H1 (cell line): ENCODE data around the gene OR10A2. TPM values are rescaled to one million over a fixed set of nuclear protein-coding genes. Genes with fewer than 3 reads are reported as not detected.
"Not testable (repeated sequence)": the region's sequence is repeated elsewhere in the genome, so short reads cannot be mapped to it uniquely, and the experiment has no call there.

Experiments
- CTCF ChIA-PET: fragments of 300-600 bp; sonication (Branson Sonifier 250); formaldehyde crosslinking; loops from one replicate; lab custom pipeline; 2021; ENCODE audit not compliant: partially characterized antibody; lab: Charles Lee
- POLR2A ChIA-PET: fragments of 300-600 bp; sonication (Branson Sonifier 250); formaldehyde crosslinking; loops from one replicate; lab custom pipeline; 2021; ENCODE audit warnings: inconsistent platforms; ENCODE audit not compliant: partially characterized antibody; lab: Charles Lee
- DNase-seq, 2 experiments: peaks; one replicate each; pipeline versions ENCODE4 v3.0.0 to v3.0.0-alpha.2; 2010 to 2022; ENCODE audit warnings: low spot score in 2 of 2, low read depth in 1 of 2, mixed read lengths in 1 of 2
- FAIRE-seq: peaks from 2 replicates; lab custom pipeline; 2011; peaks lifted over from hg19 to GRCh38; lab: Jason Lieb, UNC
- H2AFZ ChIP-seq: 2 replicates; pipeline ENCODE4 v1.8.1; 2012; ENCODE audit warnings: low read length, inconsistent platforms
- H2AK5ac ChIP-seq: 2 replicates; pipeline ENCODE4 v1.6.1; 2013; ENCODE audit warnings: low read depth, low read length
- H2BK120ac ChIP-seq: replicated peaks from 2 replicates; pipeline ENCODE3; 2013; ENCODE audit warnings: low read depth, low read length, inconsistent platforms
- H2BK12ac ChIP-seq: 2 replicates; pipeline ENCODE4 v1.6.1; 2013; ENCODE audit warnings: low read depth, low read length
- H2BK15ac ChIP-seq: 2 replicates; pipeline ENCODE4 v1.6.1; 2013; ENCODE audit warnings: low read length
- H2BK20ac ChIP-seq: 2 replicates; pipeline ENCODE4 v1.6.1; 2013; ENCODE audit warnings: low read length
- H2BK5ac ChIP-seq: 2 replicates; pipeline ENCODE4 v1.6.1; 2013; ENCODE audit warnings: low read depth, low read length
- H3K14ac ChIP-seq: 2 replicates; pipeline ENCODE4 v1.6.1; 2013; ENCODE audit warnings: inconsistent platforms; ENCODE audit not compliant: insufficient read length
- H3K18ac ChIP-seq: 2 replicates; pipeline ENCODE4 v1.6.1; 2013; ENCODE audit warnings: low read length; ENCODE audit errors: extremely low read depth
- H3K23ac ChIP-seq: 2 replicates; pipeline ENCODE4 v1.6.1; 2013; ENCODE audit warnings: inconsistent platforms; ENCODE audit not compliant: insufficient read length
- H3K23me2 ChIP-seq: 2 replicates; pipeline ENCODE4 v1.6.1; 2013; ENCODE audit warnings: low read depth, low read length
- H3K27ac ChIP-seq: 2 replicates; pipeline ENCODE4 v1.6.1; 2011; ENCODE audit warnings: low read depth, low read length, inconsistent platforms
- H3K27me3 ChIP-seq, 4 experiments: replicated peaks in 1 of 4; 1 replicate in 1 of 4; 2 replicates in 3 of 4; pipeline versions ENCODE4 v1.6.1 to v1.8.1; 2011 to 2013; ENCODE audit warnings: low read length in 3 of 4, mild to moderate bottlenecking in 3 of 4, inconsistent platforms in 2 of 4, mixed read lengths in 2 of 4, moderate library complexity in 1 of 4; ENCODE audit not compliant: control insufficient read depth in 3 of 4, insufficient read depth in 3 of 4; ENCODE audit errors: extremely low read depth in 1 of 4
- H3K36me3 ChIP-seq, 4 experiments: 2 replicates each; pipeline versions ENCODE4 v1.6.1 to v1.8.1; 2011 to 2013; ENCODE audit warnings: mild to moderate bottlenecking in 4 of 4, low read length in 3 of 4, moderate library complexity in 2 of 4, control low read depth in 1 of 4, inconsistent platforms in 1 of 4; ENCODE audit not compliant: insufficient read depth in 4 of 4, control insufficient read depth in 2 of 4
- H3K4ac ChIP-seq: replicated peaks from 2 replicates; pipeline ENCODE3; 2013; ENCODE audit warnings: low read length, low read depth, mixed read lengths, inconsistent platforms; ENCODE audit not compliant: insufficient read length
- H3K4me1 ChIP-seq, 4 experiments: replicated peaks in 1 of 4; 1 replicate in 1 of 4; 2 replicates in 3 of 4; pipeline versions ENCODE4 v1.6.1 to v1.8.1; 2011 to 2013; ENCODE audit warnings: low read length in 3 of 4, inconsistent platforms in 2 of 4, mixed read lengths in 1 of 4; ENCODE audit not compliant: insufficient read depth in 4 of 4, control insufficient read depth in 3 of 4
- H3K4me2 ChIP-seq, 2 experiments: 2 replicates each; pipeline versions ENCODE4 v1.6.1 to v1.8.1; 2011 to 2013; ENCODE audit warnings: low read depth in 2 of 2, low read length in 2 of 2, control low read depth in 1 of 2, inconsistent platforms in 1 of 2, mild to moderate bottlenecking in 1 of 2; ENCODE audit not compliant: insufficient read depth in 1 of 2
- H3K4me3 ChIP-seq, 4 experiments: fragments of 200-600, 300-600 bp in 1 of 4; sonication (generic), shearing (Covaris generic), sonication (Bioruptor Twin) in 1 of 4; 2 replicates each; pipeline versions ENCODE4 v1.5.1 to v1.8.1; 2011 to 2016; ENCODE audit warnings: low read length in 4 of 4, low read depth in 3 of 4, control low read depth in 2 of 4, inconsistent platforms in 2 of 4, mild to moderate bottlenecking in 2 of 4, mixed read lengths in 1 of 4, moderate library complexity in 1 of 4; ENCODE audit not compliant: insufficient read depth in 2 of 4; ENCODE audit errors: extremely low read depth in 1 of 4
- H3K56ac ChIP-seq: replicated peaks from 2 replicates; pipeline ENCODE3; 2013; ENCODE audit warnings: low read depth, mild to moderate bottlenecking, mixed read lengths, low read length, inconsistent platforms; ENCODE audit not compliant: insufficient read length
- H3K79me1 ChIP-seq: 2 replicates; pipeline ENCODE4 v1.6.1; 2013; ENCODE audit warnings: low read depth, low read length, control low read depth
- H3K79me2 ChIP-seq, 2 experiments: 2 replicates each; pipeline versions ENCODE4 v1.6.1 to v1.8.1; 2012 to 2013; ENCODE audit warnings: low read length in 2 of 2, mild to moderate bottlenecking in 2 of 2, inconsistent platforms in 1 of 2; ENCODE audit not compliant: insufficient read depth in 2 of 2, control insufficient read depth in 1 of 2
- H3K9ac ChIP-seq, 4 experiments: replicated peaks in 1 of 4; 1 replicate in 1 of 4; 2 replicates in 3 of 4; pipeline versions ENCODE4 v1.6.1 to v1.8.1; 2011 to 2013; ENCODE audit warnings: low read depth in 3 of 4, low read length in 3 of 4, control low read depth in 2 of 4, mild to moderate bottlenecking in 2 of 4, moderate library complexity in 2 of 4, inconsistent platforms in 1 of 4; ENCODE audit errors: extremely low read depth in 1 of 4
- H3K9me3 ChIP-seq, 2 experiments: 2 replicates each; pipeline versions ENCODE4 v1.6.1 to v1.8.1; 2012 to 2013; ENCODE audit warnings: mild to moderate bottlenecking in 2 of 2, moderate library complexity in 2 of 2, control low read depth in 1 of 2, inconsistent platforms in 1 of 2, low read depth in 1 of 2, low read length in 1 of 2, mixed read lengths in 1 of 2; ENCODE audit not compliant: insufficient read depth in 2 of 2
- H4K20me1 ChIP-seq, 2 experiments: replicated peaks in 1 of 2; 2 replicates each; pipeline versions ENCODE3 to v1.8.1; 2011 to 2013; ENCODE audit warnings: inconsistent platforms in 2 of 2, low read length in 2 of 2, mild to moderate bottlenecking in 1 of 2; ENCODE audit not compliant: insufficient read depth in 2 of 2, control insufficient read depth in 1 of 2
- H4K5ac ChIP-seq: 2 replicates; pipeline ENCODE4 v1.6.1; 2013; ENCODE audit warnings: low read length, low read depth, mixed read lengths, inconsistent platforms; ENCODE audit not compliant: insufficient read length
- H4K8ac ChIP-seq: 2 replicates; pipeline ENCODE4 v1.8.0; 2013; ENCODE audit warnings: mild to moderate bottlenecking, moderate library complexity, low read length, inconsistent platforms; ENCODE audit not compliant: insufficient read depth; ENCODE audit errors: extremely low read depth
- H4K91ac ChIP-seq: replicated peaks from 2 replicates; pipeline ENCODE3; 2013; ENCODE audit warnings: low read length, mixed read lengths, inconsistent platforms; ENCODE audit not compliant: insufficient read length
- WGBS, 2 experiments: shearing (Covaris generic) in 1 of 2; methylation state at CpG; one replicate each; pipeline versions ENCODE4 v1.1.6 to v1.1.7; 2013 to 2015; ENCODE audit warnings: low lambda C conversion rate in 2 of 2, mixed read lengths in 2 of 2, inconsistent platforms in 1 of 2, low coverage in 1 of 2, missing lambda C conversion rate in 1 of 2; ENCODE audit not compliant: insufficient replicate concordance in 2 of 2, insufficient coverage in 1 of 2, insufficient read length in 1 of 2; ENCODE audit errors: extremely low coverage in 1 of 2, missing lambda C conversion rate in 1 of 2; 5-methylcytosine and 5-hydroxymethylcytosine counted together
- polyA plus RNA-seq, 7 experiments: library from polyadenylated mRNA; depleted of rRNA in 3 of 7; stranded (reverse) in 5 of 7; unstranded in 2 of 7; fragments of >200 nt in 5 of 7; fragments of 200-250 nt in 2 of 7; gene quantifications; 1 replicate in 5 of 7; 2 replicates in 1 of 7; 4 replicates in 1 of 7; pipeline versions ENCODE4 v1.2.1 to v1.2.3, GENCODE V29; 2011 to 2013; ENCODE audit warnings: missing spikeins in 2 of 7, mixed read lengths in 2 of 7
- total RNA-seq: library from RNA; stranded (reverse); fragmentation: NEBNext Ultra II Directional; extraction: Animal tissue kit (Norgen Biotek cat#: 25700); gene quantifications from 2 replicates; pipeline ENCODE4 v1.2.1, GENCODE V29; 2021

The OR10A2 gene
- total and polyA plus RNA-seq, 2 of the 8 experiments (the other 6 are each of a cell fraction or from before 2014, with no cell fraction given) = not detected

DNA sequence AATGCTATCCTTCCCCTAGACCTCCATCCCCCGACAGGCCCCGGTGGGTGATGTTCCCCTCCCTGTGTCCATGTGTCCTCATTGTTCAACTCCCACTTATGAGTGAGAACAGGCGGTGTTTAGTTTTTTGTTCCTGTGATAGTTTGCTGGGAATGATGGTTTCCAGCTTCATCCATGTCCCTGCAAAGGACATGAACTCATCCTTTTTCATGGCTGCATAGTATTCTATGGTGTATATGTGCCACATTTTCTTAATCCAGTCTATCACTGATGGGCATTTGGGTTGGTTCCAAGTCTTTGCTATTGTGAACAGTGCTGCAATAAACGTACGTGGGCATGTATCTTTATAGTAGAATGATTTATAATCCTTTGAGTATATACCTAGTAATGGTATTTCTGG lies 24.9 kb downstream of the OR10A2 start:
- FAIRE-seq, POLR2A ChIA-PET, H3K18ac ChIP-seq, H3K79me2 ChIP-seq, H3K4me2 ChIP-seq, H3K4me1 ChIP-seq, H3K9ac ChIP-seq, H3K27me3 ChIP-seq, H3K9me3 ChIP-seq, H3K23ac ChIP-seq, H3K56ac ChIP-seq, H2BK120ac ChIP-seq, H2BK5ac ChIP-seq, H3K23me2 ChIP-seq, H4K8ac ChIP-seq, H3K4ac ChIP-seq, H2BK20ac ChIP-seq, H3K27ac ChIP-seq, H3K36me3 ChIP-seq, H3K14ac ChIP-seq, H4K20me1 ChIP-seq, H3K79me1 ChIP-seq, DNase-seq, H3K4me3 ChIP-seq, H2BK12ac ChIP-seq, H2AK5ac ChIP-seq, H2AFZ ChIP-seq, H4K91ac ChIP-seq, H4K5ac ChIP-seq, H2BK15ac ChIP-seq: not testable (repeated sequence)
- 91% methylated on average over 5 of the region's 5 CpGs; no CpG with 5 or more reads in 1 of the 2 experiments for WGBS, 2 experiments
- CTCF ChIA-PET = interaction anchor here (2.3 kb wide), 1 partner anchor 76 kb away, joined by 9 read pairs; no protein-coding TSS in a partner anchor
